ENCODE data around the gene TMEM215.
"Not testable (repeated sequence)": the region's sequence is repeated elsewhere in the genome, so short reads cannot be mapped to it uniquely, and the experiment has no call there.

- not testable (repeated sequence) for TF ChIP-seq POLR2A, CTCF, EP300 (IDR thresholded peaks at IDR 0.05)
These were observed 12.7 kb downstream of the TMEM215 start for GRCh38 chr9:32796015-32796414.
